GM19043 (cell line): ENCODE results near the gene ING2.
"Not testable (repeated sequence)": the region's sequence is repeated elsewhere in the genome, so short reads cannot be mapped to it uniquely, and the experiment has no call there.

Experiments
- ATAC-seq: cut with Tn5 transposase; IDR thresholded peaks from one replicate; pipeline ENCODE4 v1.9.1; 2021; ENCODE audit warnings: low read depth; ENCODE audit not compliant: unreplicated experiment

Gene ING2

DNA sequence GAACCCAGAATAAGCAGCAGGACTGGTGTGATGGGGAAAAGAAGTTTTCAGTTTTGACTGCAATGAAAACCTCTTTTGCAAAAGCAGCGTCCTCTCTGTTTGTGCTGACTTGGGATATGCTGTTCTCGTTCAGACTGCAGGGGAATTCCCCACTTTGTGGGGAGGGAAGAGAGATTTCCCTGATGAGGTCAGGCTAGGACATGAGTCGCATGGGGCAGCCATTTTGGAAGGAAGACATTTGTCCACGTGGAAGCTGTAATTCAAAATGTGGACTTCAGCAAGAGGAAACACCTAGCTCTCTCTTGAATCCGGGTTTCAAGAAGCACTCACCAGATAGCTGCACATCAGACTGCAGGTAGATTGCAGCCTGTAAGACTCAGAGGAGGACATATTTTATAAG, 39.3 kb downstream of the ING2 start:
- no peak for ATAC-seq

DNA sequence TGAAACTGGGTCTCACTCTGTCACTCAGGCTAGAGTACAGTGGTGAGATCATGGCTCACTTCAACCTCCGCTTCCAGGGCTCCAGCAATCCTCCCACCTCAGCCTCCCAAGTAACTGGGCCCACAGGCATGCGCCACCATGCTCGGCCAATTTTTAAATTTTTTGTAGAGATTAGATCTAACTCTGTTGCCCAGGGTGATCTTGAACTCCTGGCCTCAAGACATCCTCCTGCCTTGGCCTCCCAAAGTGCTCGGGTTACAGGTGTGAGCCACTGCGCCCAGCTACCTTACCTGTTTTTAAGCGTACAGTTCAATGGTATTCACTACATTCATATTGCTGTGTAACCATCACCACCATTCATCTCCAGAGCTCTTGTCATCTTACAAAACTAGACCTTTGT, 41.5 kb downstream of the ING2 start:
- no peak for ATAC-seq

DNA sequence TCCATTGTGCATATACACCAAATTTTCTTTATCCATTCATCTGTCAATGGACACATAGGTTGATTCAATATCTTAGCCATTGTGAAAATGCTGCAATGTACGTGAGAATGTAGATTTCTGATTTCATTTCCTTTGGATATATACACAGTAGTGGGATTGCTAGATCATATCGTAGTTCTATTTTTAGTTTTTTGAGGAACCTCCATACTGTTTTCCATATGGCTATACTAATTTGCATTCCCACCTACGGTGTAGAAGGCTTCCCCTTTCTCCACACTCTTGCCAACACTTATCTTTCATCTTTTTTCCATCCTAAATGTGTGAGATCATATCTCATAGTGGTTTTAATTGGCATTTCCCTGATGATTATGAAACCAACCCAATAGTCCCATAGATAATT, 43.4 kb downstream of the ING2 start:
- ATAC-seq, result no peak

DNA sequence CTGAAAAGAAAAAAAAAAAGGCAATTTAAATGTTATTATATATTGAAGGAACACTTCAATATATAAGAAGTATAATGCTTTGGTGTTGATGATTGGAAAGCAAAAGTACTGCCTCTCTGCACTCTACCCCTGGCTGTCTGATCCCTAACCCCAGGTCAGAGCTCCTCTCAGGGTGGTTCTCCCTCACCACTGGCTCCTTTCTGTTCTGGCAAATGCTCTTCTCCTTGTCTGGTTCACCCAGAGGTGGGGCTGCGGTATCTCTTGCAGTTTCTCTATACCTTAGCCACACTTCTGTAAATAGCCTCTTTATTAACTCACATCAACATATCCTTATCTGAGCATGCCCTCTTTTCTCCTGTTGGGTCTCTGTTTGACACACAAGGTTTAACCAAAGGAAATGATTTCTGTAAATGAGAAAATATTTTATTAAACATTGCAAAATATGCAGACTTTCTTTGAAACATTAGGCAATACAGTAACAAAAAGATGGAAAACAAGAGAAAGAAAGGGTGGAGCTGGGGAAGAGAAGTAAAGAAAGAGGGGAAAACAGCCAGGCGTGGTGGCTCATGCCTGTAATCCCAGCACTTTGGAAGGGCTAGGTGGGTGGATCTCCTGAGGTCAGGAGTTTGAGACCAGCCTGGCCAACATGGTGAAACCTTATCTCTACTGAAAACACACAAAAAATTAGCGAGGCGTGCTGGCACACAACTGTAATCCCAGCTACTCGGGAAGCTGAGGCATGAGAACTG, 45.7 kb downstream of the ING2 start:
- no peak for ATAC-seq

DNA sequence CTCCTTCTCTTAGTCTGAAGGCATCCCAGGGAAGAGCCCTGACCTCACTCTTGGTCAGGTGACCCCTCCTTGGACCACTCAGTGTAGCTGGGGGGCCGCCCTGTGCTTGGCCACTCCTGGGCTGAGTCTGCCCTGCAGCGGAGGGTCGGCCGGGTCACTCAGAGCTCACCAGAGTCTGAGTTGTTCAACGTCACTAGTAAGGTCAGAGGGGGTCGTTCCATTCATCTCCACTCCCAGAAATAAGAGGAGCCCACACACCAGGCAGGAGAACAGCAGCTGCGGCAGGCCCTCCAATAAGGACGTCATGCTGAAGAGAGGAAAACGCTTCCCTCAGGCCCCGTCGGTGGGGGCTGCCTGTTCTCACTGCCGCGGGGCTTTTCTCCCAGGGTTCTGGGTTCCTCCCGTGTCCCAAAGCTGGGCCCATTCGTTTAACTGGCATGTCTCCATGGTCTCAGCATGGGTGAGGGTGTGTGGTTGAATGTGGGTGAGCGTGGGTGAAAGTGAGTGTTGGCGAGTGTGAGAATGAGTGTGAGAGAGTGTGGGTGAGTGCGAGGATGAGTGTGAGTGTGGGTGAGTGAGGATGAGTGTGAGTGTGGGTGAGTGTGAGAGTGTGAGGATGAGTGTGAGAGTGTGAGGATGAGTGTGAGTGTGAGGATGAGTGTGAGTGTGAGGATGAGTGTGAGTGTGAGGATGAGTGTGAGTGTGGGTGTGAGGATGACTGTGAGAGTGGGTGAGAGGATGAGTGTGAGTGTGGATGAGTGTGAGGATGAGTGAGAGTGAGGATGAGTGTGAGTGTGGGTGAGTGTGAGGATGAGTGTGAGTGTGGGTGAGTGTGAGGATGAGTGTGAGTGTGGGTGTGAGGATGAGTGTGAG, 47.7 kb downstream of the ING2 start:
- ATAC-seq, result no peak

DNA sequence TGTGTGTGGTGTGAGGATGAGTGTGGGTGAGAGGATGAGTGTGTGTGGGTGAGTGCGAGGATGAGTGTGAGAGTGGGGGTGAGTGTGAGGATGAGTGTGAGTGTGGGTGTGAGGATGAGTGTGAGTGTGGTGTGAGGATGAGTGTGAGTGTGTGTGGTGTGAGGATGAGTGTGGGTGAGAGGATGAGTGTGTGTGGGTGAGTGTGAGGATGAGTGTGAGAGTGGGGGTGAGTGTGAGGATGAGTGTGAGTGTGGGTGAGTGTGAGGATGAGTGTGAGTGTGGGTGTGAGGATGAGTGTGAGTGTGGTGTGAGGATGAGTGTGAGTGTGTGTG, 48.3 kb downstream of the ING2 start:
- ATAC-seq, result not testable (repeated sequence)

DNA sequence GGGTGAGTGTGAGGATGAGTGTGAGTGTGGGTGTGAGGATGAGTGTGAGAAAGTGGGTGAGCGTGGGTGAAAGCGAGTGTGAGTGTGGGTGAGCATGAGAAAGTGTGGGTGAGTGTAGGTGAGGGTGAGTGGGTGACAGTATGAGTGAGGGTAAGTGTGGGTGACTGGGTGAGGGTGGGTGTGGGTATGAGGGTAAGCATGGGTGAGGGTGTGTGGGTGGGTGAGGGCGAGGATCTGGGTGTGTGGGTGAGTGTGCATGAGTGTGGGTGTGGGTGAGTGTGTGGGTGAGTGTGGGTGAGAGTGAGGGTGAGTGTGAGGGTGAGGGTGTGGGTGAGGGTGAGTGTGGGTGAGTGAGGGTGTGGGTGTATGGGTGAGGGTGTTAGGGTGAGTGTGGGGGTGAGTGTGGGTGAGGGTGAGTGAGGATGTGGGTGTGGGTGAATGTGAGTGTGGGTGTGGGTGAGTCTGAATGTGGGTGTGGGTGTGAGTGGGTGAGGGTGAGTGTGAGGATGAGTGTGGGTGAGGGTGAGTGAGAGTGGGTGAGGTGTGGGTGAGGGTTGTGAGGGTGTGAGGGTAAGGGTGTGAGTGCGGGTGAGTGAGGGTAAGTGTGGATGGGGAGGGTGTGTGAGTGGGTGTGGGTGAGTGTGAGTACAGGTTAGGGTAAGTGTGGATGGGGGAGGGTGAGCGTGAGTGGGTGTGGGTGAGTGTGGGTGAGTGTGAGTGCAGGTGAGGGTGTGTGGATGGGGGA, 48.9 kb downstream of the ING2 start:
- ATAC-seq, result no peak

DNA sequence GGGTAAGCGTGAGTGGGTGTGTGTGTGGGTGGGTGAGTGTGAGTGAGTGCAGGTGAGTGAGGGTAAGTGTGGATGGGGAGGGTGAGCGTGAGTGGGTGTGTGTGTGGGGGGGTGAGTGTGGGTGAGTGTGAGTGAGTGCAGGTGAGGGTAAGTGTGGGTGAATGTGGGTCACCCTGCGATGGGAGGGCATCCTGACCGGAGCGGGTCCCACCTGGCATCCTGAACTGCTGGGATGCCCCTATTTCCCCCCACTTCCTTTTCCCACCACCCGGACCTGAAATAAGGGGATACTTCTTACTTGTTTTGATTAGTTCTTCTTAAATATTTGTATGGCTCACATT, 49.5 kb downstream of the ING2 start:
- ATAC-seq, result no peak

DNA sequence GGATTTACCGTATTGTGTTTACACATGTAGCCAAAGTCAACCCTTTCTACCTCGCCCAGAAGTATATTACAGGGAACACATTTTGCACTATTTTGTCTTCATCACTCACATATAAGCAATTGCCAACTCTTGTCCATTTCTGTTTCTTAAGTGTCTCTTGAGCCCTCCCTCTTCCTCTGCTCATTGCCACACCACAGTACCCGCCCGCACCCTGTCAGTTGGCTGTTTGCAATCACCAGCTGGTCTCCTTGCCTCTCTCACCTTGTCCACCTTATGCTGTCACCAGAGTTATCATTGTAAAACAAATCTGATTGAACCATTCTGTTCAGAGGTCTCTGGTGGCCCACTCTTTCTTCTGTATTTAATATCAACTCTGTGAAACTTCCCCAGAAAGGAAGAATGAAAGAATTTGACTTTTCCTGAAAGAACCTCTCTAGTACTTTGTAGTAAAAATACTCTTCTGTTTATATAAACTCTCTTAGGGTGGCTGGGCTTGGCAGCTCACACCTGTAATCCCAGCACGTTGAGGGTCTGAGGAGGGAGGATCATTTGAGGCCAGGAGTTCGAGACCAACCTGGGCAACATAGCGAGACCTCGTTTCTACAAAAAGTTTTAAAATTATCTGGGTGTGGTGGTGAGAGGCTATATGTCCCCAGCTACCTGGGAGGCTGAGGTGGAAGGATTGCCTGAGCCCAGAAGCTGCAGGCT, 50.2 kb downstream of the ING2 start:
- ATAC-seq, result no peak

DNA sequence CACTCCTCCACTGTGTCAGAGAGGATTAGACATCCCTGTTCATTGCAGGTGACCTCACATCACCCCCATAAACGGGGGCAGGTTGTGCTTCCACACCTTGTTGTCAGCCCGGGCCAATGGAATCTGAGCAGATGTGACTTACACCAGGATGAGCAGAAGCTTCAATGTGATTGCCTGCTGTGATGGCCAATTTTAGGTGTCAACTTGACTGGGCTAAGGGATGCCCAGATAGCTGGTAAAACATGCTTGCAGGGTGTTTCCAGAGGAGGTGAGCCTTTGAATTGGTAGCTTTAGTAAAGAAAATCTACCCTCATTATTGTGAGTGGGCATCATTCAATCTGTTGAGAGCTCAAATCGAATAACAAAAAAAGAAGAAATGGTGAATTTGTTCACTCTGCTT, 52.1 kb downstream of the ING2 start:
- ATAC-seq, result no peak

DNA sequence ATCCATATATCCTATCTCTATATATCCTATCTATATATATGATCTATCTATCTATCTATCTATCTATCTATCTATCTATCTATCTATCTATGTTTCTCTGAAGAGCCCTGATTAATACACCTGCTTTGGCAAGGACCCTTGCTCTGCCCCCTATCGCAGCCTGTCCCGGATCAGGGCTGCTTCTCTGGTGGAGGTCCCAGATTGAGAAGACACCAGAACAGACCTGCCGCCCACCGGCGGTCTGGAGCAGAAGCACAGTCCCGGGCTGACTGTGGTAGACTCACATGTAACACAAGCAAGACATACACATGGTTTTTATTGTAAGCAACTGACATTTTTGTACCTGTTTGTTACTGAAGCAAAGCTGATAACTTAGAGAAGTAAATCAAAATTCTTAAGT, 52.8 kb downstream of the ING2 start:
- no peak for ATAC-seq

DNA sequence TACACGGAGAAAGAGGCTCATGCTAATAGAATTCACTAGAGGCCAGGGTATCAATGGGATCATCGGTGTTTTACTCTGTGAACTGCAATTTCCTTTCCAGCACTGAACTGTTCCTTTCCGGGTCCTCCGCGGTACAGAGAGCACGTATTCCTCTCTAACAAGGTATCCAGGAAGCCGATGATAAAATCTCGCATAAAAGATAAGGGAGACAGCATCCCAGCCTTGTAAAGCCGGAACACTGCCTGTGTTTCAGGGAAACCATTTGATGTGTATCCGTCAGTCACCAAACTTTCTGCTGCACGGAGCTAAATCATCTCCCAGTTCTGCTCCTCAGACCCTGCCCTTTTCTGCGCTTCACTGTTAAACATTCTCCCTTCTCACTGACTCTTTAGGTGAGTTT, 54.0 kb downstream of the ING2 start:
- no peak for ATAC-seq

DNA sequence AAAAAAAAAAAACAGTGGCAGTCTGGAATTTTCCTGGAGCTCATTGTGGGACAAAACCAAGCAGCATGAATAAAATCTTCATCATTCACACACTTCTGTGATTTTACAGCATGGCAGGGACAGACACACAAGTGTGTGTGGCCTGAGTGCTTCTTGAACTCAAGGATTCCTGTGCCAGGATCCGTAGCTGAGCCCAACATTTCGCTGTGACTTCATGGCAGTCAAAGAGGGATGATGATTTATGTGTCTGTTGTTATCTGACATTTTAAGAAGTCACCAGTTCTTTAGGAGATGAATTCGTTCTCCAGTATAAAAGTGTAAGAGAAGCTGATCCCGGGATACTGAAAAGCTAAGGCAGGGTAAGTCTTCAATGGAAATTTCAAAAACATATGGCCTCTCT, 57.0 kb downstream of the ING2 start:
- ATAC-seq, result no peak
